ENCODE data around the gene IFT27. TPM values are rescaled to one million over a fixed set of nuclear protein-coding genes. Genes with fewer than 3 reads are reported as not detected.

IFT27 gene
- total RNA-seq, 1 donor from 2014 or later, result 30.0 TPM

GRCh38 chr22:36787204-36787988, 11.5 kb upstream of the IFT27 start:
- intact Hi-C loops (cut with micrococcal nuclease), result loop anchor here (10.0 kb wide), 1 partner anchor 257 kb away; no protein-coding TSS in a partner anchor
- Mint-ChIP-seq H3K4me1 (ENCODE audit: low read depth) (peaks cover 9% of the 10 kb centered on the region), H3K27me3 (ENCODE audit: low read depth) (peaks cover 7% of the 10 kb centered on the region), H3K36me3 (ENCODE audit: low read depth) (no peaks in the 10 kb centered on the region), H3K4me3 (ENCODE audit: low read depth) (no peak overlapping the region), H3K9me3 (no peaks in the 10 kb centered on the region), H3K27ac (no peak overlapping the region)
- DNase-seq (ENCODE audit: low spot score), result no peak

- Mint-ChIP-seq H3K27ac (no peak overlapping the region), H3K9me3 (no peaks in the 10 kb centered on the region), H3K27me3 (ENCODE audit: low read depth) (peaks cover 7% of the 10 kb centered on the region), H3K4me3 (ENCODE audit: low read depth) (no peak overlapping the region), H3K36me3 (ENCODE audit: low read depth) (no peaks in the 10 kb centered on the region), H3K4me1 (ENCODE audit: low read depth) (peaks cover 17% of the 10 kb centered on the region)
- DNase-seq (ENCODE audit: low spot score), result no peak
- intact Hi-C loops (cut with micrococcal nuclease), result loop anchor here (10.0 kb wide), 1 partner anchor 261 kb away; no protein-coding TSS in a partner anchor
Observed at GRCh38 chr22:36783743-36784142, 7.8 kb upstream of the IFT27 start.

GRCh38 chr22:36781656-36782627, 6.0 kb upstream of the IFT27 start:
- peaks cover 27% of the 10 kb centered on the region for H3K4me1 Mint-ChIP-seq (ENCODE audit: low read depth)
- intact Hi-C loops (cut with micrococcal nuclease), result loop anchor here (1.0 to 10.0 kb wide), 4 partner anchors 74 to 263 kb away; no protein-coding TSS in a partner anchor

GRCh38 chr22:36778020-36778419, 2.1 kb upstream of the IFT27 start:
- no peak overlapping the region for H3K4me3 Mint-ChIP-seq (ENCODE audit: low read depth)
- no peaks in the 10 kb centered on the region for H3K9me3 Mint-ChIP-seq
- H3K27ac Mint-ChIP-seq, result no peak overlapping the region
- no peaks in the 10 kb centered on the region for H3K36me3 Mint-ChIP-seq (ENCODE audit: low read depth)
- intact Hi-C loops (cut with micrococcal nuclease), result loop anchor here (5.0 to 10.0 kb wide), 2 partner anchors 233 to 419 kb away; no protein-coding TSS in a partner anchor
- no peak for DNase-seq (ENCODE audit: low spot score)
- H3K27me3 Mint-ChIP-seq (ENCODE audit: low read depth), result peaks cover 4% of the 10 kb centered on the region
- H3K4me1 Mint-ChIP-seq (ENCODE audit: low read depth), result peaks cover 44% of the 10 kb centered on the region

More at GRCh38 chr22:36781656-36782627, 6.0 kb upstream of the IFT27 start:
- H3K4me3 Mint-ChIP-seq (ENCODE audit: low read depth), result peak overlapping the region; percentile 7
- H3K9me3 Mint-ChIP-seq, result no peaks in the 10 kb centered on the region
- peaks cover 7% of the 10 kb centered on the region for H3K27me3 Mint-ChIP-seq (ENCODE audit: low read depth)
- peak; percentile 83 for DNase-seq (ENCODE audit: low spot score)
- H3K27ac Mint-ChIP-seq, result peak overlapping the region; percentile 93
- H3K36me3 Mint-ChIP-seq (ENCODE audit: low read depth), result no peaks in the 10 kb centered on the region

- H3K4me3 Mint-ChIP-seq (ENCODE audit: low read depth), result peak overlapping the region; percentile 91
- H3K4me1 Mint-ChIP-seq (ENCODE audit: low read depth), result peaks cover 33% of the 10 kb centered on the region
- intact Hi-C loops (cut with micrococcal nuclease), result loop anchor here (5.0 to 10.0 kb wide), 2 partner anchors 232 to 421 kb away; no protein-coding TSS in a partner anchor
- H3K9me3 Mint-ChIP-seq, result no peaks in the 10 kb centered on the region
- DNase-seq (ENCODE audit: low spot score), result no peak
- no peaks in the 10 kb centered on the region for H3K36me3 Mint-ChIP-seq (ENCODE audit: low read depth)
- H3K27me3 Mint-ChIP-seq (ENCODE audit: low read depth), result no peaks in the 10 kb centered on the region
- H3K27ac Mint-ChIP-seq, result peak overlapping the region; percentile 92
Observed at GRCh38 chr22:36776722-36777121, 803 bp upstream of the IFT27 start.

GRCh38 chr22:36775586-36775963, 344 bp downstream of the IFT27 start:
- Mint-ChIP-seq H3K4me3 (ENCODE audit: low read depth) (peak overlapping the region; percentile 91), H3K9me3 (no peaks in the 10 kb centered on the region), H3K27me3 (ENCODE audit: low read depth) (no peaks in the 10 kb centered on the region), H3K36me3 (ENCODE audit: low read depth) (no peaks in the 10 kb centered on the region), H3K27ac (peak overlapping the region; percentile 83), H3K4me1 (ENCODE audit: low read depth) (peaks cover 29% of the 10 kb centered on the region)
- intact Hi-C loops (cut with micrococcal nuclease), result loop anchor here (5.0 to 10.0 kb wide), 2 partner anchors 231 to 422 kb away; no protein-coding TSS in a partner anchor
- no peak for DNase-seq (ENCODE audit: low spot score)

GRCh38 chr22:36773935-36774334, 2.0 kb downstream of the IFT27 start:
- peaks cover 29% of the 10 kb centered on the region for H3K4me1 Mint-ChIP-seq (ENCODE audit: low read depth)
- no peak for DNase-seq (ENCODE audit: low spot score)
- intact Hi-C loops (cut with micrococcal nuclease), result loop anchor here (10.0 kb wide), 1 partner anchor 229 kb away; no protein-coding TSS in a partner anchor
- no peaks in the 10 kb centered on the region for H3K9me3 Mint-ChIP-seq
- no peaks in the 10 kb centered on the region for H3K36me3 Mint-ChIP-seq (ENCODE audit: low read depth)
- H3K27me3 Mint-ChIP-seq (ENCODE audit: low read depth), result no peaks in the 10 kb centered on the region
- H3K27ac Mint-ChIP-seq, result no peak overlapping the region
- H3K4me3 Mint-ChIP-seq (ENCODE audit: low read depth), result no peak overlapping the region

GRCh38 chr22:36772451-36772850, 3.5 kb downstream of the IFT27 start:
- H3K27ac Mint-ChIP-seq, result no peak overlapping the region
- H3K27me3 Mint-ChIP-seq (ENCODE audit: low read depth), result no peaks in the 10 kb centered on the region
- no peaks in the 10 kb centered on the region for H3K36me3 Mint-ChIP-seq (ENCODE audit: low read depth)
- DNase-seq (ENCODE audit: low spot score), result no peak
- H3K4me3 Mint-ChIP-seq (ENCODE audit: low read depth), result no peak overlapping the region
- peaks cover 18% of the 10 kb centered on the region for H3K4me1 Mint-ChIP-seq (ENCODE audit: low read depth)
- H3K9me3 Mint-ChIP-seq, result no peaks in the 10 kb centered on the region
- intact Hi-C loops (cut with micrococcal nuclease), result loop anchor here (10.0 kb wide), 1 partner anchor 228 kb away; no protein-coding TSS in a partner anchor

GRCh38 chr22:36771356-36772063, 4.4 kb downstream of the IFT27 start:
- Mint-ChIP-seq H3K36me3 (ENCODE audit: low read depth) (peaks cover 2% of the 10 kb centered on the region), H3K27me3 (ENCODE audit: low read depth) (no peaks in the 10 kb centered on the region)

GRCh38 chr22:36770513-36771231, 5.2 kb downstream of the IFT27 start:
- Mint-ChIP-seq H3K4me3 (ENCODE audit: low read depth) (no peak overlapping the region), H3K4me1 (ENCODE audit: low read depth) (peaks cover 10% of the 10 kb centered on the region), H3K27ac (no peak overlapping the region), H3K9me3 (no peaks in the 10 kb centered on the region), H3K36me3 (ENCODE audit: low read depth) (peaks cover 2% of the 10 kb centered on the region), H3K27me3 (ENCODE audit: low read depth) (no peaks in the 10 kb centered on the region)
- no peak for DNase-seq (ENCODE audit: low spot score)
- intact Hi-C loops (cut with micrococcal nuclease), result loop anchor here (10.0 kb wide), 1 partner anchor 226 kb away; no protein-coding TSS in a partner anchor

More at GRCh38 chr22:36771356-36772063, 4.4 kb downstream of the IFT27 start:
- H3K4me1 Mint-ChIP-seq (ENCODE audit: low read depth), result peaks cover 12% of the 10 kb centered on the region
- H3K9me3 Mint-ChIP-seq, result no peaks in the 10 kb centered on the region
- no peak for DNase-seq (ENCODE audit: low spot score)
- H3K4me3 Mint-ChIP-seq (ENCODE audit: low read depth), result no peak overlapping the region
- intact Hi-C loops (cut with micrococcal nuclease), result loop anchor here (10.0 kb wide), 1 partner anchor 227 kb away; no protein-coding TSS in a partner anchor
- H3K27ac Mint-ChIP-seq, result no peak overlapping the region

Data from activated T-helper 2 cell treated with anti-CD3 and anti-CD28 coated beads, Interferon-gamma antibody, Interleukin-2, Interleukin-4, amounts not matched to agents 10 μg/mL and 5 μg/mL and 100 μg/mL, durations not matched to agents 14 hours and 24 hours and 36 hours (primary cell).